RWPE2 (cell line): ENCODE data around the gene RTN4R.

Experiments used
- ATAC-seq: fragments of 200-7000 bp; cut with Tn5 transposase; 3 replicates; pipeline ENCODE4 v1.9.1; 2021; ENCODE audit warnings: low read depth
- DNase-seq: peaks from one replicate; pipeline ENCODE4 v3.0.0-alpha.2; 2020; ENCODE audit warnings: low spot score
- H3K27ac ChIP-seq: fragments of 450-650 bp; 2 replicates; pipeline ENCODE4 v1.5.1; 2017; ENCODE audit warnings: mild to moderate bottlenecking; ENCODE audit not compliant: poor library complexity, severe bottlenecking
- H3K27me3 ChIP-seq: fragments of 250-450 bp; sonication (Bioruptor Pico); 2 replicates; pipeline ENCODE4 v1.5.1; 2021; ENCODE audit warnings: mild to moderate bottlenecking, moderate library complexity; ENCODE audit not compliant: insufficient read depth, poor library complexity, severe bottlenecking
- H3K36me3 ChIP-seq: fragments of 250-450 bp; sonication (Bioruptor Pico); 2 replicates; pipeline ENCODE4 v1.5.1; 2020; ENCODE audit warnings: low read depth, mild to moderate bottlenecking, moderate library complexity
- H3K4me1 ChIP-seq: fragments of 250-450 bp; sonication (Bioruptor Pico); 2 replicates; pipeline ENCODE4 v1.5.1; 2021; ENCODE audit warnings: mild to moderate bottlenecking, moderate library complexity; ENCODE audit not compliant: insufficient read depth, poor library complexity, severe bottlenecking
- H3K4me3 ChIP-seq: fragments of 250-450 bp; sonication (Bioruptor Pico); 2 replicates; pipeline ENCODE4 v1.5.1; 2021; ENCODE audit warnings: mild to moderate bottlenecking, moderate library complexity; ENCODE audit not compliant: severe bottlenecking
- H3K9me3 ChIP-seq: fragments of 250-450 bp; sonication (Bioruptor Pico); 2 replicates; pipeline ENCODE4 v1.5.1; 2021; ENCODE audit warnings: mild to moderate bottlenecking, moderate library complexity; ENCODE audit not compliant: severe bottlenecking
- CTCF ChIP-seq: fragments of 450-650 bp; IDR thresholded peaks from one replicate; pipeline ENCODE4 v1.5.1; 2017; ENCODE audit warnings: mild to moderate bottlenecking, moderate library complexity; ENCODE audit not compliant: poor library complexity, severe bottlenecking

Gene RTN4R

DNA sequence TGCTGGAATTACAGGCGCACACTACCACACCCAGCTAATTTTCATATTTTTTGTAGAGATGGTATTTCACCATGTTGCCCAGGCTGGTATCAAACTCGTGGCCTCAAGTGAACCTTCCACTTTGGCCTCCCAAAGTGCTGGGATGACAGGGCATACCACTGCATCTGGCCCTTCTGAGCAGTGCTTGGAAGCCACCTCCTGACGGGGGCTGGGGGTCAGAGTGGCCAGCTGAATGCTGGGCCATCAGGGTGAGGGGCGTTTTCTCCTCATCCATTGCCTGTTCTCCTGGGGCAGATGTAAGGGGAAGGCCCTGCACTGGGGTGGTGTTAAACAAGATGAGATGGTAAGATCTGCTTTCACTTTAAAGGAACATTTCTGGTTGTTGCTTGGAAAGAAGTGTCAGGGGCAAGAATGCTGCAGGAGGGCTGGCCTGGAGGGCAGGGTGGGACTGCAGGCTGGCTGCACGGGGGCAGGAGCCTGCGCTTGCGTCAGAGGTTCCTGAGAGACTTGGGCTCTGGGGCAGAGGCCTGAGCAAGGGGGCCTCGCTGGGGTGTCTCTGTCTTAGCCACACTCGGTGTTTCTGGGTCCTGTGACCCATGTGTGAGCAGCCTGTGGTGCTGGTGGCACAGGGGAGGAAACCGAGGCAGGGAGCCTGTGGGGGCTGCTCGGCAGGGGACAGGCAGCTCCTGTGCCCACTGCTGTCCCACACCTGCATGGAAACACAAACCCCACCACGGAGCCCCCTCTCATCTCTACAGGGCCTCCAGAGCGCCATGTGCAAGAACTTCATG is 34.5 kb upstream of the RTN4R start:
- DNase-seq (no peak), ATAC-seq (no peak)
- no peaks in the 10 kb centered on the region for H3K9me3 ChIP-seq
- H3K27me3 ChIP-seq: no peaks in the 10 kb centered on the region
- no peak overlapping the region for H3K4me3 ChIP-seq
- H3K4me1 ChIP-seq: no peaks in the 10 kb centered on the region
- no peak for TF ChIP-seq CTCF
- no peak overlapping the region for H3K27ac ChIP-seq
- no peaks in the 10 kb centered on the region for H3K36me3 ChIP-seq

DNA sequence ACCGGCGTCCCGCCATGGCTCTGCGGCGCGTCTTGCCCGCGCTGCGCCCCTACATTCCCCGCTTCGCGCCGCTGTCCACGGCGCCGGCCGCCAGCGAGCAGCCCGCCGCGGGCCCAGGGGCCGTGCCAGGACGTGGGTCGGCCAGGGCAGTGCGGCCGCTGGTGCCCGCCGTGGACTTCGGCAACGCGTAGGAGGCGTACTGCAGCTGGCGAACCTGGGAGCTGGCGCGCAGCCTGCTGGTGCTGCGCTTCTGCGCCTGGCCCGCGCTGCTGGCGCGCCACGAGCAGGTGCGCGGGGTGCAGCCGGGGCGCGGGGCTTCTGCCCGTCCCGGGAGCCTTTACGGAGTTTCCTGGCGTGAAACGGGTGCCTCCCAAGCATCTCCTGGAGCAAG is 31.6 kb upstream of the RTN4R start:
- TF ChIP-seq CTCF: no peak
- Histone ChIP-seq H3K9me3 (no peaks in the 10 kb centered on the region), H3K4me3 (peak overlapping the region; percentile 37), H3K4me1 (no peaks in the 10 kb centered on the region), H3K27ac (no peak overlapping the region), H3K36me3 (no peaks in the 10 kb centered on the region), H3K27me3 (no peaks in the 10 kb centered on the region)
- peak; percentile 39 for ATAC-seq
- DNase-seq: no peak

GRCh38 chr22:20298803-20299745 is 31.0 kb upstream of the RTN4R start:
- H3K4me3 ChIP-seq: peak overlapping the region; percentile 37
- no peak for TF ChIP-seq CTCF
- H3K9me3 ChIP-seq: no peaks in the 10 kb centered on the region
- H3K4me1 ChIP-seq: no peaks in the 10 kb centered on the region
- no peaks in the 10 kb centered on the region for H3K36me3 ChIP-seq
- H3K27ac ChIP-seq: no peak overlapping the region
- ATAC-seq: peak; percentile 88
- peak; percentile 81 for DNase-seq
- H3K27me3 ChIP-seq: no peaks in the 10 kb centered on the region

DNA sequence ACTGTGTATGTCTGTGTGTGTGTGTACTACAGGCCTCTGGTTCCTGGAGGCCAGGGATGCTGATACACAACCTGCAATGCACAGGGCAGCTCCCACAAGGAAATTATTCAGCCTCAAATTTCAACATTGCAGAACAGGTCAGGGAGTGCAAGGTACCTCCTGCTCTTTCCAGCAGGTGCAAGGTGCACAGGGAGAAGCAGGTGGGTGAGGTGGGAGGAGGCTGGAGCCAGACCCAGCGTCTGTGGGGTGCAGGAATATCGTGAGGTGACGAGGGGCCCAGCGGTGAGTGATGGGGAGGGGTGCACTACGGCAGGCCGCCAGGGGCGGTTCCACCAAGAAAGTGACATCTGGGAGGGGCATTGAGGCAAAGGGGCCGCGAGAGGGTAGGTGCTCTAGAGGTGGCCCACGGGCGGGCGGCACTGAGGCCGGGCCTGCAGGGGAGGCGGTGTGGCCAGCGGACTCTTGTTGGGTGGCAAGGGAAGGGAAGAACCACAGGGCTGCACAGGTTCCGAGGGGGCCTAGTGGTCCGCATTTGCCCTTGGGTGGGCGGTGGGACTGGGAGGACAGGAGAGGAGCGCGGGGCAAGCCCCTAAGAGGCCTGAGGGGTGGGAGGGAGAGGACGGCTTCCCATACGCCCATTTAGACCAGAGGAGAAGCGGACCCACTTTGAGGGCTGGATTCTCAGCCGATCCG is 30.1 kb upstream of the RTN4R start:
- TF ChIP-seq CTCF: no peak
- Histone ChIP-seq H3K27ac (no peak overlapping the region), H3K9me3 (no peaks in the 10 kb centered on the region), H3K4me3 (no peak overlapping the region), H3K4me1 (no peaks in the 10 kb centered on the region), H3K27me3 (no peaks in the 10 kb centered on the region), H3K36me3 (no peaks in the 10 kb centered on the region)
- ATAC-seq: no peak
- no peak for DNase-seq
